Endothelial cell of umbilical vein (primary cell): ENCODE results near the gene NFE2L1. TPM values are rescaled to one million over a fixed set of nuclear protein-coding genes. Genes with fewer than 3 reads are reported as not detected.

Source experiments
- BruUV-seq: library from RNA; stranded (reverse); fragments of 400-500 nt; replicated peaks from 2 replicates; lab custom pipeline; 2021; lab: Mats Ljungman, UMichigan
- CTCF ChIA-PET: fragments of 300-600, 350-600 bp; sonication (Branson Sonifier 250); formaldehyde crosslinking; loops from one replicate; lab custom pipeline; 2021; ENCODE audit warnings: antibody characterized with exemption, inconsistent platforms; lab: Charles Lee
- POLR2A ChIA-PET: fragments of 300-600, 350-600 bp; sonication (Branson Sonifier 250); formaldehyde crosslinking; loops from one replicate; lab custom pipeline; 2021; ENCODE audit warnings: antibody characterized with exemption, inconsistent platforms; lab: Charles Lee
- DNase-seq: peaks from one replicate; pipeline ENCODE4 v3.0.0-alpha.2; 2011; ENCODE audit warnings: low read depth, low spot score
- FAIRE-seq: peaks from 2 replicates; lab custom pipeline; 2011; peaks lifted over from hg19 to GRCh38; lab: Jason Lieb, UNC
- H2AFZ ChIP-seq: 2 replicates; pipeline ENCODE4 v1.6.0; 2012; ENCODE audit warnings: low read depth, low read length, control low read depth, inconsistent platforms
- H3K27ac ChIP-seq: 2 replicates; pipeline ENCODE4 v1.5.1; 2011; ENCODE audit warnings: low read depth, mild to moderate bottlenecking, control low read depth, low read length, moderate library complexity; ENCODE audit not compliant: insufficient read depth
- H3K27me3 ChIP-seq, 2 experiments: 2 replicates each; pipeline versions ENCODE4 v1.6.0 to v1.6.1; 2011; ENCODE audit warnings: low read length in 2 of 2, mixed read lengths in 1 of 2; ENCODE audit not compliant: control insufficient read depth in 2 of 2, insufficient read depth in 2 of 2
- H3K36me3 ChIP-seq, 2 experiments: 2 replicates in 1 of 2; 3 replicates in 1 of 2; pipeline ENCODE4 v1.5.1; 2011; ENCODE audit warnings: low read length in 2 of 2, mild to moderate bottlenecking in 1 of 2, moderate library complexity in 1 of 2; ENCODE audit not compliant: control insufficient read depth in 2 of 2, insufficient read depth in 2 of 2; ENCODE audit errors: extremely low read depth in 1 of 2
- H3K4me1 ChIP-seq: 3 replicates; pipeline ENCODE4 v1.5.1; 2011; ENCODE audit warnings: mild to moderate bottlenecking, low read length; ENCODE audit not compliant: control insufficient read depth, insufficient read depth; ENCODE audit errors: extremely low read depth
- H3K4me2 ChIP-seq: 2 replicates; pipeline ENCODE4 v1.6.1; 2011; ENCODE audit warnings: low read length, control low read depth, mixed read lengths; ENCODE audit not compliant: insufficient read depth
- H3K4me3 ChIP-seq, 3 experiments: fragments of 200-600 bp in 1 of 3; sonication (generic), shearing (Covaris generic) in 1 of 3; replicated peaks in 1 of 3; 2 replicates each; pipeline ENCODE4 v1.5.1; 2011 to 2016; ENCODE audit warnings: control low read depth in 3 of 3, low read length in 3 of 3, mild to moderate bottlenecking in 2 of 3, inconsistent platforms in 1 of 3, low read depth in 1 of 3, moderate library complexity in 1 of 3; ENCODE audit not compliant: insufficient read depth in 1 of 3
- H3K79me2 ChIP-seq: 2 replicates; pipeline ENCODE4 v1.6.0; 2012; ENCODE audit warnings: low read length, inconsistent platforms; ENCODE audit not compliant: control insufficient read depth, insufficient read depth
- H3K9ac ChIP-seq: replicated peaks from 2 replicates; pipeline ENCODE3; 2011; ENCODE audit warnings: low read length, control low read depth; ENCODE audit not compliant: insufficient read depth; ENCODE audit errors: extremely low read depth
- H3K9me1 ChIP-seq: replicated peaks from 3 replicates; pipeline ENCODE4 v1.6.0; 2011; ENCODE audit warnings: mild to moderate bottlenecking, low read length; ENCODE audit not compliant: control insufficient read depth, insufficient read depth; ENCODE audit errors: extremely low read depth
- H3K9me3 ChIP-seq: replicated peaks from 2 replicates; pipeline ENCODE4 v1.5.1; 2012; ENCODE audit warnings: low read length, inconsistent platforms; ENCODE audit not compliant: control insufficient read depth, insufficient read depth
- H4K20me1 ChIP-seq: replicated peaks from 2 replicates; pipeline ENCODE3; 2011; ENCODE audit warnings: mild to moderate bottlenecking, low read length; ENCODE audit not compliant: control insufficient read depth, insufficient read depth; ENCODE audit errors: extremely low read depth
- CTCF ChIP-seq, 2 donors: IDR thresholded peaks; 1 replicate in 1 of 2; 2 replicates in 1 of 2; pipeline ENCODE4 v1.5.1; 2011; ENCODE audit warnings: low read length in 2 of 2, mild to moderate bottlenecking in 2 of 2, moderate library complexity in 2 of 2, control low read depth in 1 of 2, inconsistent platforms in 1 of 2, low read depth in 1 of 2; ENCODE audit not compliant: insufficient read depth in 1 of 2; ENCODE audit errors: extremely low read depth in 1 of 2
- EZH2 ChIP-seq: IDR thresholded peaks from 2 replicates; pipeline ENCODE4 v1.6.1; 2012; ENCODE audit warnings: borderline replicate concordance, low read depth, mild to moderate bottlenecking, moderate library complexity, low read length, inconsistent platforms; ENCODE audit not compliant: severe bottlenecking
- FOS ChIP-seq: IDR thresholded peaks from 2 replicates; pipeline ENCODE4 v1.6.1; 2011; ENCODE audit warnings: mild to moderate bottlenecking, low read length, moderate library complexity, borderline replicate concordance; ENCODE audit not compliant: insufficient read depth
- GATA2 ChIP-seq: IDR thresholded peaks from 2 replicates; pipeline ENCODE4 v1.7.0; 2011; ENCODE audit warnings: low read depth, mild to moderate bottlenecking, moderate library complexity, mixed read lengths, low read length; ENCODE audit not compliant: insufficient read length, insufficient read depth
- JUN ChIP-seq: IDR thresholded peaks from 2 replicates; pipeline ENCODE4 v1.6.1; 2011; ENCODE audit warnings: borderline replicate concordance, low read depth; ENCODE audit not compliant: insufficient read length, insufficient read depth
- MYC ChIP-seq: IDR thresholded peaks from one replicate; pipeline ENCODE4 v1.6.1; 2011; ENCODE audit warnings: mild to moderate bottlenecking, low read depth, low read length
- POLR2A ChIP-seq: IDR thresholded peaks from 2 replicates; pipeline ENCODE4 v1.6.1; 2012; ENCODE audit warnings: low read depth, mild to moderate bottlenecking, control low read depth, low read length
- POLR2AphosphoS5 ChIP-seq: IDR thresholded peaks from 2 replicates; pipeline ENCODE4 v1.6.1; 2012; ENCODE audit warnings: low read depth, mild to moderate bottlenecking, control low read depth, low read length, moderate library complexity; ENCODE audit not compliant: insufficient read depth
- dilution Hi-C: fragments of 300-500 bp; cut with MboI; formaldehyde crosslinking; loops from one replicate; pipeline ENCODE4 v1.15.0; 2019; ENCODE audit warnings: low sequenced_read_pairs; ENCODE audit not compliant: extremely low pct_ligation_motif_present
- intact Hi-C: fragments of 100-400 bp; cut with micrococcal nuclease; formaldehyde crosslinking; loops from one replicate; pipeline ENCODE4 v1.10.0; 2022
- polyA plus RNA-seq, 4 experiments: library from polyadenylated mRNA; depleted of rRNA in 3 of 4; stranded (reverse) in 3 of 4; unstranded in 1 of 4; fragments of >200 nt; gene quantifications; 2 replicates each; pipeline versions ENCODE4 v1.2.1 to v1.2.3, GENCODE V29; 2011 to 2012; ENCODE audit warnings: missing spikeins in 1 of 4
- total RNA-seq: library from RNA; stranded (reverse); gene quantifications from 2 replicates; pipeline ENCODE4 v1.2.3, GENCODE V29; 2021
- TF ChIP-seq, protein P1 (sequence below): IDR thresholded peaks from 2 replicates; pipeline ENCODE4 v1.6.1; 2011; ENCODE audit not compliant: insufficient read depth, insufficient read length

NFE2L1 gene
- total and polyA plus RNA-seq, 2 donors (not counting 3 experiments of a cell fraction or from before 2014, with no cell fraction given) = 187 to 236 TPM

DNA sequence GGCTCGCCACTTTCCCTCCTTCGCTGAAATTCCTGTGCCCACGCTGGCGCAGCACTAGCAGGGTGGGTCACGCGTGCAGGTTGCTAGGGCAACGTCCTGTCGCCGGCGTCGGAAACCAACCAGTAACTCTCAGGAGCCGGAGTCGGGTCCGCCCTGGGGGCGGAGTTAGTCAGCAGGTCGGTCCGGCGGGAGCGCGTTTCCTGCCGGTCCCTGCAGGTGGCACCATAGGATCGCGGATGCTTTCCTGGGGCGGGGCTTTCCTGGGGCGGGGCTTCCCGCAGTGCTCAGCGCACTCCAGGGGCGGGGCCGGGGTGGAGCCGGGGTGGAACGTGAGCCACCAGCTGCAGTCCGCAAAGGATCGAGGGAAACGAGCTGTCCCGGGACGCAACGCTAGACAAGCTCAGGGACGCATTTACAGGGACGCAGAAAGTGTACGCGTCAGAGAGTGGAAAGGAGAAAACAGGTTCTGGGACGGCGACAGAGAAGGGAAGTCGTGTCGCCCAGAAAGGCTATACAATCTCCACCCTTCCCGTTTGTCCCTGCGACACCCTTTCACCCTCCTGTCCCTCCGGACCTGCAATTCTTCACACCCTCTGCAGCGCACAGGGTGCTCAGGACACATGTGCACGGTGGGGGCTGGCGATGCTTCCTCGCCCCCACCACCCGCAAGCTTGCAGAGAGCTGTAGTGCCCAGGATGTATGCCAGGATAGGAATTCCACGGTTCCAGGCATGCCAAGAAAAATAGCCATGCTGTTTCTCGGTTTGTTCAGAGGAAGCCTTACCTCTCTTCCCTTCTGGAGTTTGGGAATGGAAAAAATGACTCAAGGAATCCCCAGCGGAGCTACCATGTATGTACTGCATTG, 22.9 kb upstream of the NFE2L1 start:
- Histone ChIP-seq H2AFZ (peak overlapping the region; percentile 72), H4K20me1 (no peaks in the 10 kb centered on the region), H3K9ac (no peak overlapping the region), H3K79me2 (no peaks in the 10 kb centered on the region), H3K27ac (no peak overlapping the region), H3K4me2 (peak overlapping the region; percentile 86), H3K9me3 (no peaks in the 10 kb centered on the region), H3K9me1 (no peaks in the 10 kb centered on the region), H3K36me3 (no peaks in the 10 kb centered on the region), H3K4me3 (peak overlapping the region; percentile 5 to 55 (median 39)), H3K27me3 (no peaks in the 10 kb centered on the region), H3K4me1 (peaks cover 26% of the 10 kb centered on the region)
- BruUV-seq = no TSS peak
- POLR2A ChIA-PET = interaction anchor here (0.6 to 1.0 kb wide), 3 partner anchors 15 to 71 kb away, joined by 3 to 5 read pairs (median 5); partner anchors contain the start of gene NFE2L1
- TF ChIP-seq FOS (no peak), POLR2AphosphoS5 (peak; percentile 48), CTCF (IDR thresholded peaks at IDR 0.05; ENCODE audit: extremely low read depth in 1 of 2, insufficient read depth in 1 of 2, low read depth in 1 of 2, low read length in 2 of 2) (peak; percentile 73 to 90), EZH2 (no peak), POLR2A (no peak), JUN (no peak), GATA2 (no peak), MYC (no peak)
- TF ChIP-seq, protein P1, sequence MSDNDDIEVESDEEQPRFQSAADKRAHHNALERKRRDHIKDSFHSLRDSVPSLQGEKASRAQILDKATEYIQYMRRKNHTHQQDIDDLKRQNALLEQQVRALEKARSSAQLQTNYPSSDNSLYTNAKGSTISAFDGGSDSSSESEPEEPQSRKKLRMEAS = peak; percentile 87
- intact Hi-C loops = loop anchor here (1.0 to 10.0 kb wide), 9 partner anchors 23 to 593 kb away; partner anchors contain the start of genes CBX1 and NFE2L1
- CTCF ChIA-PET = interaction anchor here (0.5 to 7.3 kb wide), 32 partner anchors 10 to 927 kb away, joined by 3 to 210 read pairs (median 5); partner anchors contain the start of genes CDK5RAP3, HOXB6, NFE2L1 and SNX11
- DNase-seq = peak; percentile 97
- FAIRE-seq = peak; percentile 96
- dilution Hi-C loops = no loop called here
